ENCODE measurements around the gene CMTM1. TPM values are rescaled to one million over a fixed set of nuclear protein-coding genes. Genes with fewer than 3 reads are reported as not detected.

Gene CMTM1
- total and polyA plus RNA-seq, 10 donors = 0.15 to 19.0 (median 4.2) TPM

- H3K27ac ChIP-seq = peak overlapping the region in 4 of 8 donors; percentile 95 to 97 (median 96)
- TF ChIP-seq CTCF (IDR thresholded peaks at IDR 0.05 in 8 of 11, conservative IDR thresholded peaks at IDR 0.05 in 3 of 11) (no peak), POLR2A (IDR thresholded peaks at IDR 0.05) (no peak), POLR2AphosphoS5 (IDR thresholded peaks at IDR 0.05) (no peak)
- H3K4me1 ChIP-seq = peaks cover 21 to 98% (median 85%) of the 10 kb centered on the region in 6 donors
- no peaks in the 10 kb centered on the region for H3K27me3 ChIP-seq (replicated peaks in 1 of 7)
- peak overlapping the region in 4 of 8 donors; percentile 0 to 73 (median 70) for H3K4me3 ChIP-seq
- no peak for DNase-seq
- 88 to 94% (median 90%) methylated on average over 6 of the region's 6 CpGs for WGBS, 5 donors
- H3K9me3 ChIP-seq = no peaks in the 10 kb centered on the region
- intact Hi-C loops (cut with DNase I; ENCODE audit: low total_unique reads) = no loop called here
- H3K36me3 ChIP-seq = peaks cover 0 to 48% (median 14%) of the 10 kb centered on the region in 6 donors
Observed at GRCh38 chr16:66554495-66554894, 11.7 kb upstream of the CMTM1 start.

- intact Hi-C loops (cut with DNase I; ENCODE audit: low total_unique reads) = loop anchor here (5.0 kb wide), 1 partner anchor 73 kb away; no protein-coding TSS in a partner anchor
- Histone ChIP-seq H3K4me3 (no peak overlapping the region), H3K9me3 (no peaks in the 10 kb centered on the region), H3K27me3 (replicated peaks in 1 of 7) (no peaks in the 10 kb centered on the region), H3K27ac (peak overlapping the region in 3 of 8 donors; percentile 0 to 59 (median 31)), H3K36me3 (peaks cover 0 to 94% (median 30%) of the 10 kb centered on the region in 6 donors), H3K4me1 (peaks cover 5 to 97% (median 70%) of the 10 kb centered on the region in 6 donors)
- TF ChIP-seq POLR2A (IDR thresholded peaks at IDR 0.05) (no peak), CTCF (IDR thresholded peaks at IDR 0.05 in 8 of 11, conservative IDR thresholded peaks at IDR 0.05 in 3 of 11) (no peak), POLR2AphosphoS5 (IDR thresholded peaks at IDR 0.05) (no peak)
- 81 to 86% (median 83%) methylated on average over 1 of the region's 1 CpG for WGBS, 5 donors
- DNase-seq = no peak
Observed at GRCh38 chr16:66560107-66560506, 6.1 kb upstream of the CMTM1 start.

GRCh38 chr16:66561381-66562080 is 4.7 kb upstream of the CMTM1 start:
- Histone ChIP-seq H3K9me3 (no peaks in the 10 kb centered on the region), H3K4me1 (peaks cover 5 to 92% (median 56%) of the 10 kb centered on the region in 6 donors), H3K4me3 (no peak overlapping the region), H3K27ac (peak overlapping the region in 5 of 8 donors; percentile 17 to 59 (median 22)), H3K36me3 (peaks cover 0 to 98% (median 41%) of the 10 kb centered on the region in 6 donors), H3K27me3 (replicated peaks in 1 of 7) (no peaks in the 10 kb centered on the region)
- DNase-seq = no peak
- TF ChIP-seq POLR2A (IDR thresholded peaks at IDR 0.05) = no peak
- TF ChIP-seq CTCF (IDR thresholded peaks at IDR 0.05 in 8 of 11, conservative IDR thresholded peaks at IDR 0.05 in 3 of 11) = no peak
- TF ChIP-seq POLR2AphosphoS5 (IDR thresholded peaks at IDR 0.05) = no peak
- 76 to 81% (median 78%) methylated on average over 3 of the region's 3 CpGs for WGBS, 5 donors
- intact Hi-C loops (cut with DNase I; ENCODE audit: low total_unique reads) = loop anchor here (5.0 kb wide), 1 partner anchor 74 kb away; no protein-coding TSS in a partner anchor

GRCh38 chr16:66562409-66562808 is 3.8 kb upstream of the CMTM1 start:
- 62 to 81% (median 73%) methylated on average over 1 of the region's 1 CpG for WGBS, 5 donors
- intact Hi-C loops (cut with DNase I; ENCODE audit: low total_unique reads) = loop anchor here (5.0 kb wide), 1 partner anchor 75 kb away; no protein-coding TSS in a partner anchor
- no peak overlapping the region for H3K4me3 ChIP-seq
- H3K27ac ChIP-seq = peak overlapping the region in 3 of 8 donors; percentile 21 to 59 (median 22)
- H3K4me1 ChIP-seq = peaks cover 5 to 83% (median 47%) of the 10 kb centered on the region in 6 donors
- H3K27me3 ChIP-seq (replicated peaks in 1 of 7) = no peaks in the 10 kb centered on the region
- H3K9me3 ChIP-seq = no peaks in the 10 kb centered on the region
- H3K36me3 ChIP-seq = peaks cover 0 to 100% (median 50%) of the 10 kb centered on the region in 6 donors
- no peak for DNase-seq
- peak in 4 of 11 experiments; percentile 21 to 38 (median 28) for TF ChIP-seq CTCF (IDR thresholded peaks at IDR 0.05 in 8 of 11, conservative IDR thresholded peaks at IDR 0.05 in 3 of 11)
- no peak for TF ChIP-seq POLR2AphosphoS5 (IDR thresholded peaks at IDR 0.05)

Data from spleen (tissue), 11 donors.